Caco-2 (cell line): ENCODE data around the gene TLNRD1. TPM values are rescaled to one million over a fixed set of nuclear protein-coding genes. Genes with fewer than 3 reads are reported as not detected.

Source experiments
- BruUV-seq: library from RNA; stranded (reverse); fragments of 400-500 nt; replicated peaks from 2 replicates; lab custom pipeline; 2021; lab: Mats Ljungman, UMichigan
- CTCF ChIA-PET: fragments of 300-600 bp; sonication (Branson Sonifier 250); formaldehyde crosslinking; loops from one replicate; lab custom pipeline; 2022; ENCODE audit warnings: antibody characterized with exemption; lab: Charles Lee
- POLR2A ChIA-PET: fragments of 300-600 bp; sonication (Branson Sonifier 250); formaldehyde crosslinking; loops from one replicate; lab custom pipeline; 2022; ENCODE audit warnings: antibody characterized with exemption; lab: Charles Lee
- DNase-seq, 2 experiments: peaks; one replicate each; pipeline versions ENCODE4 v3.0.0 to v3.0.0-alpha.2; 2020 to 2022
- H3K27me3 ChIP-seq: replicated peaks from 2 replicates; pipeline ENCODE4 v1.6.0; 2011; ENCODE audit warnings: low read length; ENCODE audit not compliant: control insufficient read depth, insufficient read depth
- H3K36me3 ChIP-seq: 2 replicates; pipeline ENCODE4 v1.5.1; 2011; ENCODE audit warnings: low read length; ENCODE audit not compliant: control insufficient read depth, insufficient read depth
- H3K4me1 ChIP-seq: fragments of 250-450 bp; sonication (Bioruptor Pico); 2 replicates; pipeline ENCODE4 v1.5.1; 2020; ENCODE audit warnings: mild to moderate bottlenecking
- H3K4me3 ChIP-seq: 2 replicates; pipeline ENCODE4 v1.5.1; 2011; ENCODE audit warnings: low read depth, mild to moderate bottlenecking, control low read depth, low read length
- H3K9me3 ChIP-seq: fragments of 250-450 bp; sonication (Bioruptor Pico); 2 replicates; pipeline ENCODE4 v1.5.1; 2020; ENCODE audit warnings: mild to moderate bottlenecking, moderate library complexity
- H3K27ac Mint-ChIP-seq: one replicate; pipeline ENCODE4 v1.8.0; 2022; ENCODE audit warnings: mixed read lengths; ENCODE audit not compliant: unreplicated experiment
- H3K27me3 Mint-ChIP-seq: one replicate; pipeline ENCODE4 v1.8.0; 2022; ENCODE audit warnings: mixed read lengths; ENCODE audit not compliant: insufficient read depth, unreplicated experiment
- H3K36me3 Mint-ChIP-seq: one replicate; pipeline ENCODE4 v1.8.0; 2022; ENCODE audit warnings: mild to moderate bottlenecking, mixed read lengths; ENCODE audit not compliant: insufficient read depth, unreplicated experiment
- H3K4me1 Mint-ChIP-seq: one replicate; pipeline ENCODE4 v1.8.0; 2022; ENCODE audit warnings: low read depth, mixed read lengths; ENCODE audit not compliant: unreplicated experiment
- H3K4me3 Mint-ChIP-seq: one replicate; pipeline ENCODE4 v1.8.0; 2022; ENCODE audit warnings: mild to moderate bottlenecking, moderate library complexity, mixed read lengths; ENCODE audit not compliant: unreplicated experiment
- H3K9me3 Mint-ChIP-seq: one replicate; pipeline ENCODE4 v1.8.0; 2022; ENCODE audit warnings: mixed read lengths; ENCODE audit not compliant: unreplicated experiment
- intact Hi-C: fragments of 100-400 bp; cut with micrococcal nuclease; formaldehyde crosslinking; loops from one replicate; pipeline ENCODE4 v1.10.0; 2022; ENCODE audit not compliant: unreplicated experiment
- total RNA-seq: library from RNA; stranded (reverse); gene quantifications from 2 replicates; pipeline ENCODE4 v1.2.3, GENCODE V29; 2022
- TF ChIP-seq, protein P1 (sequence below), 2 experiments: fragments of 200-600 bp in 1 of 2; IDR thresholded peaks; 1 replicate in 1 of 2; 2 replicates in 1 of 2; pipeline versions ENCODE4 v1.5.1 to v1.8.0; 2011 to 2022; ENCODE audit warnings: antibody characterized with exemption in 1 of 2, control low read depth in 1 of 2, inconsistent platforms in 1 of 2, low read depth in 1 of 2, low read length in 1 of 2, mild to moderate bottlenecking in 1 of 2, moderate library complexity in 1 of 2; ENCODE audit not compliant: insufficient read depth in 1 of 2, severe bottlenecking in 1 of 2, unreplicated experiment in 1 of 2

Gene TLNRD1
- total RNA-seq, 1 experiment from 2014 or later, result 13.7 TPM

DNA sequence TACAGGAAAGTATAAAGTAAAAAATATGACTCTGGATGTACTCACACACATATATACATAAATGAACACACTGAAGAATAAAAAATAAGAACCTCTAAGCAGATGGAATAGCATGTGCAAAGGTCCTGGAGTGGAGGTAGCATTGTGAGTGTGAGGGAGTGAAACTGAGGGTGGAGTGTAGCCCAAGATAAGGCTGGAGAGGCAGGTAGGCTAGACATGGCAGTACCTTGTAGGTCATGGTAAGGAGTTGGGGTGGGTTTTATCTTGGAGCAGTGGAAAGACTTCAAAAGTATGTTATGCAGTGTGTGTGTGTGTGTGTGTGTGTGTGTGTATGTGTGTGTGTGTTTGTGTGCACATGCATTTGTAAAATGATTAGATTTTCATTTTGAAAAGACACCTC is 49.5 kb downstream of the TLNRD1 start:
- DNase-seq, result no peak
- POLR2A ChIA-PET, result no interaction called here
- H3K36me3 Mint-ChIP-seq, result no peaks in the 10 kb centered on the region
- H3K36me3 ChIP-seq, result no peaks in the 10 kb centered on the region
- H3K27me3 ChIP-seq, result no peaks in the 10 kb centered on the region
- CTCF ChIA-PET, result no interaction called here
- H3K9me3 ChIP-seq, result no peaks in the 10 kb centered on the region
- no peak overlapping the region for H3K4me3 ChIP-seq
- intact Hi-C loops, result no loop called here
- H3K4me3 Mint-ChIP-seq, result no peak overlapping the region
- TF ChIP-seq, protein P1, sequence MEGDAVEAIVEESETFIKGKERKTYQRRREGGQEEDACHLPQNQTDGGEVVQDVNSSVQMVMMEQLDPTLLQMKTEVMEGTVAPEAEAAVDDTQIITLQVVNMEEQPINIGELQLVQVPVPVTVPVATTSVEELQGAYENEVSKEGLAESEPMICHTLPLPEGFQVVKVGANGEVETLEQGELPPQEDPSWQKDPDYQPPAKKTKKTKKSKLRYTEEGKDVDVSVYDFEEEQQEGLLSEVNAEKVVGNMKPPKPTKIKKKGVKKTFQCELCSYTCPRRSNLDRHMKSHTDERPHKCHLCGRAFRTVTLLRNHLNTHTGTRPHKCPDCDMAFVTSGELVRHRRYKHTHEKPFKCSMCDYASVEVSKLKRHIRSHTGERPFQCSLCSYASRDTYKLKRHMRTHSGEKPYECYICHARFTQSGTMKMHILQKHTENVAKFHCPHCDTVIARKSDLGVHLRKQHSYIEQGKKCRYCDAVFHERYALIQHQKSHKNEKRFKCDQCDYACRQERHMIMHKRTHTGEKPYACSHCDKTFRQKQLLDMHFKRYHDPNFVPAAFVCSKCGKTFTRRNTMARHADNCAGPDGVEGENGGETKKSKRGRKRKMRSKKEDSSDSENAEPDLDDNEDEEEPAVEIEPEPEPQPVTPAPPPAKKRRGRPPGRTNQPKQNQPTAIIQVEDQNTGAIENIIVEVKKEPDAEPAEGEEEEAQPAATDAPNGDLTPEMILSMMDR (IDR thresholded peaks at IDR 0.05; ENCODE audit: insufficient read depth in 1 of 2, low read depth in 1 of 2, low read length in 1 of 2, severe bottlenecking in 1 of 2, unreplicated experiment in 1 of 2), result no peak
- no peak overlapping the region for H3K27ac Mint-ChIP-seq
- peaks cover 20% of the 10 kb centered on the region for H3K27me3 Mint-ChIP-seq
- BruUV-seq, result no TSS peak
- no peaks in the 10 kb centered on the region for H3K9me3 Mint-ChIP-seq
- H3K4me1 Mint-ChIP-seq, result no peaks in the 10 kb centered on the region
- no peaks in the 10 kb centered on the region for H3K4me1 ChIP-seq

DNA sequence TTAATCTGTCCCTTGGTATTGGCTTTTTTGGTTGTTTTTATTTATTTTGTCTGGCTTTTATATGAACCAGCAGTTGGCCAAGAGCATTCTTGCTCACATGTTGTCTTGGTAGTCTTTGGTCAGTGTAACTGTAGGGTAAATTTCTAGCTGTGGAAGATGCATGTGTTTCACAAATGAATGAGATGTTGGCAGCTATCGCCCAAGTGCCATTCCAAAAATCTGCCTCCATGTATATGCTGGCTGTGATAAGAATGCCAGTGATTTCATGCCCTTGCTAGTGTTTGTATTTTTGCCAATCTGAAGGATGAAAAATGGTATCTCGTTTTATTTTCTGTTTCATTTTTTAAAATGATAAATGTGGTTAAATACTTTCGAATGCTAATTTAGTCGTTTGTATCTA is 50.1 kb downstream of the TLNRD1 start:
- no peaks in the 10 kb centered on the region for H3K9me3 Mint-ChIP-seq
- Histone ChIP-seq H3K9me3 (no peaks in the 10 kb centered on the region), H3K27me3 (no peaks in the 10 kb centered on the region), H3K36me3 (no peaks in the 10 kb centered on the region), H3K4me1 (no peaks in the 10 kb centered on the region), H3K4me3 (no peak overlapping the region)
- no peak overlapping the region for H3K27ac Mint-ChIP-seq
- TF ChIP-seq, protein P1 (IDR thresholded peaks at IDR 0.05; ENCODE audit: insufficient read depth in 1 of 2, low read depth in 1 of 2, low read length in 1 of 2, severe bottlenecking in 1 of 2, unreplicated experiment in 1 of 2), result no peak
- no peak for DNase-seq
- BruUV-seq, result no TSS peak
- ChIA-PET POLR2A (no interaction called here), CTCF (no interaction called here)
- H3K27me3 Mint-ChIP-seq, result peaks cover 18% of the 10 kb centered on the region
- H3K4me3 Mint-ChIP-seq, result no peak overlapping the region
- H3K4me1 Mint-ChIP-seq, result no peaks in the 10 kb centered on the region
- no peaks in the 10 kb centered on the region for H3K36me3 Mint-ChIP-seq
- intact Hi-C loops, result no loop called here

DNA sequence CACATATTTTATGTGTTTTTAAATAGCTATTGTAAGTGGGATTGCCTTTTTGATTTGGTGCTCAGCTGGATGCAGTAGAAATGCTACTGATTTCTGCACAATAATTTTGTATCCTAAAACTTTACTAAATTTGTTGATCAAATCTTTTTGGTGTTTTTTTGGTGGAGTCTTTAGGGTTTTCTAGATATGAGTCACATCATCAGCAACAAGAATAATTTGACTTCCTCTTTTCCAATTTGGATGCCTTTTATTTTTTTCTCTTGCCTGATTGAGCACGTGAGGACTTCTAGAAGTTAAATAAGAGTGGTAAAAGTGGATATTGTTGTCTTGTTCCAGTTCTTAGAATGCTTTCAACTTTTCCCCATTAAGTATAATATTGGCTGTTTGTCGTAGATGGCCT is 51.3 kb downstream of the TLNRD1 start:
- no peaks in the 10 kb centered on the region for H3K4me1 Mint-ChIP-seq
- H3K36me3 ChIP-seq, result no peaks in the 10 kb centered on the region
- DNase-seq, result no peak
- ChIA-PET CTCF (no interaction called here), POLR2A (no interaction called here)
- no peak overlapping the region for H3K4me3 ChIP-seq
- BruUV-seq, result no TSS peak
- no peaks in the 10 kb centered on the region for H3K27me3 ChIP-seq
- no peak overlapping the region for H3K27ac Mint-ChIP-seq
- H3K27me3 Mint-ChIP-seq, result peaks cover 16% of the 10 kb centered on the region
- intact Hi-C loops, result no loop called here
- H3K36me3 Mint-ChIP-seq, result no peaks in the 10 kb centered on the region
- no peak overlapping the region for H3K4me3 Mint-ChIP-seq
- TF ChIP-seq, protein P1 (IDR thresholded peaks at IDR 0.05; ENCODE audit: insufficient read depth in 1 of 2, low read depth in 1 of 2, low read length in 1 of 2, severe bottlenecking in 1 of 2, unreplicated experiment in 1 of 2), result no peak
- no peaks in the 10 kb centered on the region for H3K9me3 ChIP-seq
- H3K4me1 ChIP-seq, result no peaks in the 10 kb centered on the region
- no peaks in the 10 kb centered on the region for H3K9me3 Mint-ChIP-seq
